Measurements from ENCODE around the gene TECTA. TPM values are rescaled to one million over a fixed set of nuclear protein-coding genes. Genes with fewer than 3 reads are reported as not detected.
"Not testable (repeated sequence)": the region's sequence is repeated elsewhere in the genome, so short reads cannot be mapped to it uniquely, and the experiment has no call there.

Gene TECTA
- total RNA-seq, 3 donors from 2014 or later: 0.20 to 0.82 (median 0.39) TPM

DNA sequence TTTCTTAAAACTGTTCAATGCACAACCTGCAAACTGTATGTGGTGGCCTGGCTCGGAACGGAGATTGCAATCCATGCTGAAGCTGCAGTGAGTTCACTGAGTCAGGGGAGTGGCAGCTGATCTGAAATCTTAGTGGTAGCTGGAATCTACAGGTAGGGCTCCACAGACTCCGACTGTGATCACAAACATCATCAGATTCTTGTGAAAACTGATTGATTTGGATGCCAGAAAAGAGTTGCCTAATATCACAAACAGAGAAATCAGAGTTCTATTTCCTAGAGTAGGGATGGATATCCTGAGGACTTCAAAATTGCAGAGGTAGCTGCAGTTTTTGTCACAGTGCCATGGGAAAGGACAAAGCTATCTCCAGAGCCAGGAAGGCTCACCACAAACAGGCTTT lies 134.0 kb downstream of the TECTA start:
- TF ChIP-seq, protein P1, sequence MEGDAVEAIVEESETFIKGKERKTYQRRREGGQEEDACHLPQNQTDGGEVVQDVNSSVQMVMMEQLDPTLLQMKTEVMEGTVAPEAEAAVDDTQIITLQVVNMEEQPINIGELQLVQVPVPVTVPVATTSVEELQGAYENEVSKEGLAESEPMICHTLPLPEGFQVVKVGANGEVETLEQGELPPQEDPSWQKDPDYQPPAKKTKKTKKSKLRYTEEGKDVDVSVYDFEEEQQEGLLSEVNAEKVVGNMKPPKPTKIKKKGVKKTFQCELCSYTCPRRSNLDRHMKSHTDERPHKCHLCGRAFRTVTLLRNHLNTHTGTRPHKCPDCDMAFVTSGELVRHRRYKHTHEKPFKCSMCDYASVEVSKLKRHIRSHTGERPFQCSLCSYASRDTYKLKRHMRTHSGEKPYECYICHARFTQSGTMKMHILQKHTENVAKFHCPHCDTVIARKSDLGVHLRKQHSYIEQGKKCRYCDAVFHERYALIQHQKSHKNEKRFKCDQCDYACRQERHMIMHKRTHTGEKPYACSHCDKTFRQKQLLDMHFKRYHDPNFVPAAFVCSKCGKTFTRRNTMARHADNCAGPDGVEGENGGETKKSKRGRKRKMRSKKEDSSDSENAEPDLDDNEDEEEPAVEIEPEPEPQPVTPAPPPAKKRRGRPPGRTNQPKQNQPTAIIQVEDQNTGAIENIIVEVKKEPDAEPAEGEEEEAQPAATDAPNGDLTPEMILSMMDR (IDR thresholded peaks at IDR 0.05): no peak
- Histone ChIP-seq H3K4me1 (ENCODE audit: low read depth) (no peaks in the 10 kb centered on the region), H3K4me3 (no peak overlapping the region), H3K9me3 (no peaks in the 10 kb centered on the region), H3K36me3 (ENCODE audit: low read depth) (no peaks in the 10 kb centered on the region)
- intact Hi-C loops (cut with DNase I, micrococcal nuclease): no loop called here
- DNase-seq: no peak
- no peak for ATAC-seq

DNA sequence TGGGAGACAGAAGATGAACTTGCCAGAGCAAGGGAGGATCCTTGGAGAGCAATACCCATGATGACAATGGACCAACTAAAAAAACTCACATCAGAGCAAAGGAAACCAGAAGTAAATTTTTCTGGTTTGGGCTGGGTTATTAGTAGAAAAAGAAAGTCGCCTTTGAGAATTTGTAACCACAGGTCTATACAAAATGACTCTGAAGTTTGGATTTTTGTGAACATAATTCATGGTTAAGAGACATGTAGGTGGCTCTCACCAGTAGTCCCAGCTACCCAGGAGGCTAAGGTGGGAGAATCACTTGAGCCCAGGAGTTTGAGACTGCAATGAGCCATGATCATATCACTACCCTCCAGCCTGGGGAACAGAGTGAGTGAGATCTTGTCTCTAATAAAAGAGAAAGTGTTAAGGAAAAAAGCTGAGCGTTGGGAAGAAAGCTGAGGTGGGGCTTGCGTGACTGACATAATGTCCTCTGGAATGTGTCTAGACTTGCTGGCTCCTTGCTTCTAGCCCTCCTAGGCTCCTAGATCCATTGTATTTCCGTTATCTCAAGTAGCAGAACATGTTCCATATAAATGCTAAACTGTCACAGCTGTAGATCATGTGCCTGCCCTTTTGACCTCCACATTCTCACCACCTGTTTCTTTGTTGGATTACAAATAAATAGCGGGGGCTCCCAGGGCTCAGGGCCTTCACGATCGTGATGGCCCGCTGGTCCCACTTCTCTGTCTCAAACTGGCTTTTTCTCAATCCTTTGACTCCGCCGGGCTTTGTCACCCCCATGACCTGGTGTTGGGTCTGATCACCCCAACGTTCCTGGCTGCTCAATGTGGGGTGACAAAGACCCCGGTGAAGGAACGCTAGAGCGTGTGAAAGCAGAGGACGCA lies 135.3 kb downstream of the TECTA start:
- TF ChIP-seq, protein P1 (IDR thresholded peaks at IDR 0.05): no peak
- H3K9me3 ChIP-seq: no peaks in the 10 kb centered on the region
- no peak for DNase-seq
- no peak overlapping the region for H3K4me3 ChIP-seq
- H3K36me3 ChIP-seq (ENCODE audit: low read depth): no peaks in the 10 kb centered on the region
- no peak for ATAC-seq
- intact Hi-C loops (cut with DNase I, micrococcal nuclease): no loop called here
- no peaks in the 10 kb centered on the region for H3K4me1 ChIP-seq (ENCODE audit: low read depth)

DNA sequence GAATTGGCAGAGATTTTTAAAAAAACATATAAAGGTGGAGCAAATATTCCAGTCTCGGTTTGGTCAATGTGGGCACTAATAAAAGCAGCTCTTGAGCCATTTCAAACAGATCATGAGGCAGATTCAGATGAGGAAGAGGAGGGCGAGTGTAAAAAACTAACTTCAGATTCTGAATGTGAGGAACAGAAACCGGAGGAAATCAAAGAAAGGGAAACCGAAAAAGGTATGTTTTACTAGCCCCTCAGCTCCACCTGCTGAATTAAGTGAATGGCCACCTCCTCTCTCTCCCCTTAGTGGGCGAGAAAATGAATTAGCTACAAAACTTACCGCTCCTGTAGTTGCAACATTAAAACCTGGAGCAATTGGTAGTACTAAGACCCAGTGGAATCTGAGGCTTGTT lies 136.2 kb downstream of the TECTA start:
- H3K4me1 ChIP-seq (ENCODE audit: low read depth); intact Hi-C loops (cut with DNase I, micrococcal nuclease); ATAC-seq; H3K4me3 ChIP-seq; DNase-seq; H3K9me3 ChIP-seq; H3K36me3 ChIP-seq (ENCODE audit: low read depth): not testable (repeated sequence)

DNA sequence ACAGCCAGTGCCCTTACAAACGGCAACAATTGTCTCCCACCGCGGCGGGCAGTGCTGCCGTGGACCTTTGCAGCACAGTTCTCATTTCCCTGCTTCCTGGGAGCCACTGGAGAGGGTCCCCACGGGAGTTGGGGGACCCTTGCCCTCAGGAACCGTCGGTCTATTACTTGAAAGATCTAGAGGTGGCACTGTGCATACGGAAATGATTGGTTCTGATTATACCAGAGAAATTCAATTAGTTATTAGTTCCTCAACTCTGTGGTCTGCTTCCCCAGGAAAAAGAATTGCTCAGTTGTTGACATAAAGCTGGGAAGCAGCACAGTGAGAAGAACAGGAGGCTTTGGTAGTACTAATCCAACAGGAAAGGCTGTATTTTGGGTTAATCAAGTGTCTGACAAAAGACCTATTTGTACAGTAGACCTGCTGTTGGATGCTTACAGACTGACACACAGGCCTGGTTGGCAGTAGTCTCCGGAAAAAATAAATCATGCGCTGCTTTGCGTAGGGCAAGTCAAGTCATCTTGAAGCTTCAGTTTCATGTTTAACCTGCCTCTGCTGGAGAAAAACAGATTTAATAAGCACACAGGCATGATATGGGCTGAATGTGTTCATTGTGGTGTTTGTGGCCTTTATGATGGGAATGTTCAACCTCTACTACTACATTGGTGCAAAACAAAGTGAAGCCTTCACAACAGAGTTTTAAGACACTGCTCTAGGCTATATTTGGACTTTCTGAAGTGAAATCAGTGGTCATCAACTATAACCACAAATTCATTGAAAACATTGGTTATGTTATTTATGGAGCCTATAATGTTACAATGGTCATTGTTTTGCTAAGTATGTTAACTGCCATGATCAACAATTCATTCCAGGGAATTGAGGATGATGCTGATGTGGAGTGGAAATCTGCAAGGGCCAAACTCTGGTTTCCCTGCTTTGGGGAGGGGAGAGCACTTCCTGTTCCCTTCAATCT lies 136.9 kb downstream of the TECTA start:
- TF ChIP-seq, protein P1 (IDR thresholded peaks at IDR 0.05): no peak
- intact Hi-C loops (cut with DNase I, micrococcal nuclease): no loop called here
- no peak for DNase-seq
- Histone ChIP-seq H3K36me3 (ENCODE audit: low read depth) (no peaks in the 10 kb centered on the region), H3K4me3 (no peak overlapping the region), H3K9me3 (no peaks in the 10 kb centered on the region), H3K4me1 (ENCODE audit: low read depth) (no peaks in the 10 kb centered on the region)
- no peak for ATAC-seq

DNA sequence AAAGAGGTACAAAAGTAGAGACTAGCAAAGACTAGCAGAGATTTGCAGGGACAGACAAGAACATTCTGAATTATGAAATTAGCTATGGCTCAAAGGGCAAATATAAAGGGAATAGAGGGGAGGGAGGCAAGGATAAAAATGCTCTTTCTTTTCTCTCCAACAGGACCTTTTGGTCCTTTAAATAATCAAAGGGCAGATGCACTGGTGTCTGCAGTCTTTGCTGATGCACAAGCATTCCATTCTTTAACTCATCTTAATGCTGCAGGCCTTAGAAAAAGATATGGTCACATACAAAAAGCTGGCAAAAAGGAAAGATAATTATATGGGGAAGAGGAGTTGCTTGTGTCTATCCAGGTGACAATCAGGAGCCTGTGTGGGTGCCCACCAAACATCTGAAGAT lies 137.9 kb downstream of the TECTA start:
- DNase-seq (no peak), ATAC-seq (no peak)
- Histone ChIP-seq H3K9me3 (no peaks in the 10 kb centered on the region), H3K36me3 (ENCODE audit: low read depth) (no peaks in the 10 kb centered on the region), H3K4me1 (ENCODE audit: low read depth) (no peaks in the 10 kb centered on the region), H3K4me3 (no peak overlapping the region)
- intact Hi-C loops (cut with DNase I, micrococcal nuclease): no loop called here
- TF ChIP-seq, protein P1 (IDR thresholded peaks at IDR 0.05): no peak

DNA sequence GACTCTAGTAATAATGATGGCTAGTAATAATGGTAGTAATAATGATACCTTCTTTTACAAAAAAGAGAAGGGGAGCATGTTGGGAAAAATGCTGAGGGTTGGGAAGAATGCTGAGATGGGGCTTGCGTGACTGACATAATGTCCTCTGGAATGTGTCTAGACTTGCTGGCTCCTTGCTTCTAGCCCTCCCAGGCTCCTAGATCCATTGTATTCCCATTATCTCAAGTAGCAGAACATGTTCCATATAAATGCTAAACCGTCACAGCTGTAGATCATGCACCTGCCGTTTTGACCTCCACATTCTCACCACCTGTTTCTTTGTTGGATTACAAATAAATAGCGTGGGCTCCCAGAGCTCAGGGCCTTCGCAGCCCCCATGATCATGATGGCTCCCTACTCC lies 139.0 kb downstream of the TECTA start:
- intact Hi-C loops (cut with DNase I, micrococcal nuclease); ATAC-seq; H3K4me3 ChIP-seq; H3K9me3 ChIP-seq; DNase-seq; H3K36me3 ChIP-seq (ENCODE audit: low read depth); H3K4me1 ChIP-seq (ENCODE audit: low read depth): not testable (repeated sequence)
